GM18505 (cell line): ENCODE data around the gene COPG1.
"Not testable (repeated sequence)": the region's sequence is repeated elsewhere in the genome, so short reads cannot be mapped to it uniquely, and the experiment has no call there.

Experiments
- ATAC-seq: cut with Tn5 transposase; IDR thresholded peaks from one replicate; pipeline ENCODE4 v1.9.1; 2021; ENCODE audit not compliant: unreplicated experiment
- POLR2A ChIP-seq: IDR thresholded peaks from 4 replicates; pipeline ENCODE4 v1.6.1; 2011; ENCODE audit warnings: borderline replicate concordance; ENCODE audit not compliant: insufficient read depth, insufficient read length; ENCODE audit errors: extremely low read depth

The COPG1 gene

GRCh38 chr3:129249284-129250065 is at the start of gene COPG1:
Gene COPG1 (plus strand): TSS chr3:129249606. CDS start chr3:129249710, 104 bp downstream.
- ATAC-seq: peak; percentile 73
- TF ChIP-seq POLR2A: peak; percentile 98

- ATAC-seq: no peak
- no peak for TF ChIP-seq POLR2A
Observed at GRCh38 chr3:129204473-129204872, 44.9 kb upstream of the COPG1 start.

- ATAC-seq: no peak
- no peak for TF ChIP-seq POLR2A
Observed at GRCh38 chr3:129205109-129205832, 44.1 kb upstream of the COPG1 start.

GRCh38 chr3:129207479-129207878 is 41.9 kb upstream of the COPG1 start:
- TF ChIP-seq POLR2A: no peak
- ATAC-seq: no peak

- TF ChIP-seq POLR2A: no peak
- no peak for ATAC-seq
Observed at GRCh38 chr3:129211345-129211744, 38.1 kb upstream of the COPG1 start.

GRCh38 chr3:129211772-129212171 is 37.6 kb upstream of the COPG1 start:
- no peak for TF ChIP-seq POLR2A

GRCh38 chr3:129213238-129213637 is 36.2 kb upstream of the COPG1 start:
- no peak for TF ChIP-seq POLR2A
- no peak for ATAC-seq

More at GRCh38 chr3:129211772-129212171, 37.6 kb upstream of the COPG1 start:
- ATAC-seq: no peak

GRCh38 chr3:129218742-129219141 is 30.7 kb upstream of the COPG1 start:
- no peak for TF ChIP-seq POLR2A
- no peak for ATAC-seq

GRCh38 chr3:129224387-129224786 is 25.0 kb upstream of the COPG1 start:
- not testable (repeated sequence) for ATAC-seq

- TF ChIP-seq POLR2A: no peak
- ATAC-seq: no peak
Observed at GRCh38 chr3:129224984-129225393, 24.4 kb upstream of the COPG1 start.

GRCh38 chr3:129226374-129226773 is 23.0 kb upstream of the COPG1 start:
- no peak for ATAC-seq
- no peak for TF ChIP-seq POLR2A

GRCh38 chr3:129228891-129229585 is 20.4 kb upstream of the COPG1 start:
- ATAC-seq: no peak
- no peak for TF ChIP-seq POLR2A

- ATAC-seq: no peak
Observed at GRCh38 chr3:129230311-129231019, 18.9 kb upstream of the COPG1 start.

More at GRCh38 chr3:129230311-129231019, 18.9 kb upstream of the COPG1 start:
- no peak for TF ChIP-seq POLR2A
